Testis (tissue), 5 donors: ENCODE results near the gene MT1B. TPM values are rescaled to one million over a fixed set of nuclear protein-coding genes. Genes with fewer than 3 reads are reported as not detected.

Experiments used
- DNase-seq: peaks from one replicate; pipeline ENCODE4 v3.0.0-alpha.2; 2019
- H3K27ac ChIP-seq, 2 donors: fragments of 200-600 bp; sonication (generic); one replicate each; pipeline ENCODE4 v1.5.1; 2019
- H3K27me3 ChIP-seq: fragments of 200-600 bp; sonication (generic); one replicate; pipeline ENCODE4 v1.5.1; 2019
- H3K36me3 ChIP-seq: fragments of 200-600 bp; sonication (generic); one replicate; pipeline ENCODE4 v1.5.1; 2017; ENCODE audit warnings: low read depth; ENCODE audit errors: missing control alignments
- H3K4me1 ChIP-seq: fragments of 200-600 bp; sonication (generic); one replicate; pipeline ENCODE4 v1.5.1; 2019
- H3K4me3 ChIP-seq, 2 donors: fragments of 200-600 bp; sonication (generic); one replicate each; pipeline ENCODE4 v1.5.1; 2017 to 2019
- H3K9me3 ChIP-seq: fragments of 200-600 bp; sonication (generic); one replicate; pipeline ENCODE4 v1.5.1; 2017
- CTCF ChIP-seq, 3 experiments: fragments of 450-650 bp in 2 of 3; fragments of 200-600 bp in 1 of 3; sonication (generic) in 1 of 3; IDR thresholded peaks; one replicate each; pipeline ENCODE4 v1.5.1; 2016 to 2019; ENCODE audit warnings: antibody characterized with exemption in 3 of 3, mild to moderate bottlenecking in 2 of 3, moderate library complexity in 1 of 3
- POLR2A ChIP-seq: fragments of 450-650 bp; IDR thresholded peaks from one replicate; pipeline ENCODE4 v1.6.1; 2017; ENCODE audit warnings: antibody characterized with exemption, mild to moderate bottlenecking, moderate library complexity
- WGBS, 2 donors: methylation state at CpG; one replicate each; pipeline ENCODE4 v1.1.5; 2018; 5-methylcytosine and 5-hydroxymethylcytosine counted together
- intact Hi-C: fragments of 100-400 bp; cut with DNase I; formaldehyde crosslinking; loops from one replicate; pipeline ENCODE4 v1.15.1; 2023; ENCODE audit warnings: low total_unique reads
- long read RNA-seq, 2 donors: transcript quantifications; one replicate each; lab custom pipeline, GENCODE V29; 2026
- polyA plus RNA-seq: library from polyadenylated mRNA; stranded (reverse); fragments of 350-450 nt; fragmentation: Illumina TruSeq; extraction: RNeasy Lipid Tissue Mini Kit (QIAGEN cat#74804); gene quantifications from one replicate; pipeline ENCODE4 v1.2.3, GENCODE V29; 2014; ENCODE audit warnings: low read depth, low replicate concordance; ENCODE audit not compliant: insufficient read depth
- total RNA-seq, 2 donors: library from RNA; depleted of rRNA; stranded (reverse); fragments of >200 nt; gene quantifications; one replicate each; pipeline ENCODE4 v1.2.3, GENCODE V29; 2016

The MT1B gene
- total RNA-seq (not detected), polyA plus RNA-seq (not detected)
- long read RNA-seq, donor 1, result 0 reads
- long read RNA-seq, donor 2, result 0 reads

GRCh38 chr16:56651586-56651985, at the start of gene MT1B:
Gene MT1B (plus strand): TSS chr16:56651886. CDS start chr16:56651954, 68 bp downstream.
- 76 to 82% methylated on average over 5 to 7 of the region's 7 CpGs for WGBS, 2 donors
- H3K36me3 ChIP-seq, result no peaks in the 10 kb centered on the region
- no peak for DNase-seq
- H3K27ac ChIP-seq, result no peak within 1 kb of the TSS
- H3K9me3 ChIP-seq, result no peaks in the 10 kb centered on the region
- no peak for TF ChIP-seq CTCF (IDR thresholded peaks at IDR 0.05)
- no peak for TF ChIP-seq POLR2A
- no peaks in the 10 kb centered on the region for H3K27me3 ChIP-seq
- intact Hi-C loops, result no loop called here
- no peak within 1 kb of the TSS for H3K4me3 ChIP-seq
- no peaks in the 10 kb centered on the region for H3K4me1 ChIP-seq

GRCh38 chr16:56603589-56603988, 48.1 kb upstream of the MT1B start:
- peak; percentile 63 for DNase-seq
- Histone ChIP-seq H3K9me3 (no peaks in the 10 kb centered on the region), H3K27ac (no peak overlapping the region), H3K36me3 (no peaks in the 10 kb centered on the region), H3K27me3 (no peaks in the 10 kb centered on the region), H3K4me3 (no peak overlapping the region), H3K4me1 (peaks cover 19% of the 10 kb centered on the region)
- TF ChIP-seq POLR2A, result no peak
- peak in 2 of 3 experiments; percentile 34 to 36 for TF ChIP-seq CTCF (IDR thresholded peaks at IDR 0.05)
- WGBS, 2 donors, result 68 to 82% methylated on average over 4 of the region's 4 CpGs
- intact Hi-C loops, result no loop called here

GRCh38 chr16:56604966-56605365, 46.7 kb upstream of the MT1B start:
- Histone ChIP-seq H3K4me3 (no peak overlapping the region), H3K36me3 (no peaks in the 10 kb centered on the region), H3K9me3 (no peaks in the 10 kb centered on the region), H3K4me1 (peaks cover 31% of the 10 kb centered on the region), H3K27me3 (no peaks in the 10 kb centered on the region), H3K27ac (no peak overlapping the region)
- TF ChIP-seq CTCF (IDR thresholded peaks at IDR 0.05) (no peak), POLR2A (no peak)
- no peak for DNase-seq
- WGBS, 2 donors, result 89 to 94% methylated on average over 3 to 4 of the region's 4 CpGs
- intact Hi-C loops, result no loop called here

- intact Hi-C loops, result no loop called here
- no peaks in the 10 kb centered on the region for H3K27me3 ChIP-seq
- H3K36me3 ChIP-seq, result no peaks in the 10 kb centered on the region
- TF ChIP-seq CTCF (IDR thresholded peaks at IDR 0.05) (no peak), POLR2A (no peak)
- no peak overlapping the region for H3K4me3 ChIP-seq
- 62 to 96% methylated on average over 1 of the region's 1 CpG for WGBS, 2 donors
- H3K4me1 ChIP-seq, result peaks cover 37% of the 10 kb centered on the region
- no peaks in the 10 kb centered on the region for H3K9me3 ChIP-seq
- H3K27ac ChIP-seq, result peak overlapping the region in 1 of 2 donors; percentile 86
- DNase-seq, result no peak
Observed at GRCh38 chr16:56605475-56605874, 46.2 kb upstream of the MT1B start.

- DNase-seq, result no peak
- Histone ChIP-seq H3K4me3 (no peak overlapping the region), H3K27me3 (no peaks in the 10 kb centered on the region), H3K9me3 (no peaks in the 10 kb centered on the region), H3K36me3 (no peaks in the 10 kb centered on the region), H3K4me1 (peaks cover 38% of the 10 kb centered on the region), H3K27ac (peak overlapping the region; percentile 85 to 86)
- intact Hi-C loops, result no loop called here
- TF ChIP-seq POLR2A (no peak), CTCF (IDR thresholded peaks at IDR 0.05) (no peak)
- WGBS, 2 donors, result 67 to 71% methylated on average over 3 of the region's 3 CpGs
Observed at GRCh38 chr16:56606071-56606475, 45.6 kb upstream of the MT1B start.
